ENCODE data around the gene TRMT6. TPM values are rescaled to one million over a fixed set of nuclear protein-coding genes. Genes with fewer than 3 reads are reported as not detected.
A peak's percentile ranks its signal among the peaks of the same experiment; 100 is the strongest.

The TRMT6 gene
- total RNA-seq, 1 experiment from 2014 or later = 13.2 TPM

DNA sequence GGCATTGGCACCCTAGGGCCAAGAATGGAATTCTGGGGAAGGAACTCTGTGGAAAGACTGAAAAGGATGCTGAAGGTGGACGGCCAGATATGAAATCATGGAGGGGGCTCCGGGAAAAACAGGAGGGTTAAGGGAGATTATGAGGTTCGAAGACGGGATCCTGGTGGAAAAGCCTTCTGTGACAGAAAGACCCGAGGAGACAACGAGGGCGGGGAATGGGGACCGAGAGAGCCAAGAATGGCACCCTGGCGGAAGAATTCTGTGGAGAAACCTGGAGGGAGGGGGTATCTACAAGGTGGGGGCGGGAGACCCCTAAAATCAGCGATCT lies 426 bp downstream of the TRMT6 start:
- ChIA-PET RAD21 (ENCODE audit: low non-redundant PET in 1 of 2, low total read pairs in 2 of 2, uncharacterized antibody in 2 of 2, unreplicated experiment in 2 of 2) (no interaction called here), CTCF (no interaction called here), POLR2A (no interaction called here)
- Histone ChIP-seq H3K4me1 (ENCODE audit: control insufficient read depth in 1 of 2, insufficient read depth in 2 of 2, low read length in 2 of 2) (peaks cover 5 to 23% of the 10 kb centered on the region in 2 experiments), H3K27ac (ENCODE audit: low read depth, low read length) (peak overlapping the region; percentile 67), H3K9me2 (ENCODE audit: insufficient read depth) (no peaks in the 10 kb centered on the region), H3K36me3 (ENCODE audit: control insufficient read depth in 1 of 2, insufficient read depth in 2 of 2, low read length in 2 of 2) (peaks cover 37 to 52% of the 10 kb centered on the region in 2 experiments), H3K4me3 (replicated peaks in 1 of 2; ENCODE audit: low read depth in 1 of 2, low read length in 2 of 2) (peak overlapping the region; percentile 85 to 86), H3K27me3 (ENCODE audit: insufficient read depth, low read length) (no peaks in the 10 kb centered on the region), H4K20me1 (ENCODE audit: insufficient read depth) (no peaks in the 10 kb centered on the region), H2AFZ (ENCODE audit: low read depth, low read length, poor library complexity, severe bottlenecking) (no peak overlapping the region), H3K4me2 (ENCODE audit: low read length) (peak overlapping the region; percentile 90), H3K9ac (ENCODE audit: low read length) (peak overlapping the region; percentile 87), H3K9me3 (ENCODE audit: control insufficient read depth in 1 of 2, insufficient read depth in 1 of 2, low read depth in 1 of 2, low read length in 2 of 2) (no peaks in the 10 kb centered on the region), H3K79me2 (ENCODE audit: insufficient read depth, low read length) (peaks cover 68% of the 10 kb centered on the region)
- no peak for DNase-seq (ENCODE audit: low read depth, low spot score)
- ATAC-seq = peak; percentile 36
- intact Hi-C loops (cut with micrococcal nuclease) = no loop called here
- TSS peak; percentile 61 for BruUV-seq (replicated peaks)
- TF ChIP-seq RAD21 (IDR thresholded peaks at IDR 0.05; ENCODE audit: low read depth) (no peak), ZFX (IDR thresholded peaks at IDR 0.05) (no peak), SRF (IDR thresholded peaks at IDR 0.05; ENCODE audit: low read depth) (no peak), ZNF274 (IDR thresholded peaks at IDR 0.05; ENCODE audit: low read depth, low read length) (no peak), EZH2phosphoT487 (IDR thresholded peaks at IDR 0.05; ENCODE audit: borderline replicate concordance) (no peak), POLR2AphosphoS5 (IDR thresholded peaks at IDR 0.05; ENCODE audit: low read depth, low read length) (no peak), CBX3 (IDR thresholded peaks at IDR 0.05; ENCODE audit: low read depth) (no peak), YY1 (IDR thresholded peaks at IDR 0.05; ENCODE audit: extremely low read depth, insufficient replicate concordance, low read depth, low read length) (no peak), CEBPB (IDR thresholded peaks at IDR 0.05; ENCODE audit: low read depth) (no peak), FOSL1 (IDR thresholded peaks at IDR 0.05; ENCODE audit: low read depth) (no peak), SIN3A (IDR thresholded peaks at IDR 0.05; ENCODE audit: low read depth) (no peak), SP1 (IDR thresholded peaks at IDR 0.05; ENCODE audit: low read depth) (no peak), ELF1 (IDR thresholded peaks at IDR 0.05; ENCODE audit: borderline replicate concordance, low read depth) (no peak), EZH2 (IDR thresholded peaks at IDR 0.05) (no peak), JUND (IDR thresholded peaks at IDR 0.05) (no peak), POLR2A (IDR thresholded peaks at IDR 0.05; ENCODE audit: borderline replicate concordance, extremely low read depth, insufficient read depth, insufficient read length) (no peak), EGR1 (IDR thresholded peaks at IDR 0.05; ENCODE audit: low read depth) (no peak)
- TF ChIP-seq, protein P1, sequence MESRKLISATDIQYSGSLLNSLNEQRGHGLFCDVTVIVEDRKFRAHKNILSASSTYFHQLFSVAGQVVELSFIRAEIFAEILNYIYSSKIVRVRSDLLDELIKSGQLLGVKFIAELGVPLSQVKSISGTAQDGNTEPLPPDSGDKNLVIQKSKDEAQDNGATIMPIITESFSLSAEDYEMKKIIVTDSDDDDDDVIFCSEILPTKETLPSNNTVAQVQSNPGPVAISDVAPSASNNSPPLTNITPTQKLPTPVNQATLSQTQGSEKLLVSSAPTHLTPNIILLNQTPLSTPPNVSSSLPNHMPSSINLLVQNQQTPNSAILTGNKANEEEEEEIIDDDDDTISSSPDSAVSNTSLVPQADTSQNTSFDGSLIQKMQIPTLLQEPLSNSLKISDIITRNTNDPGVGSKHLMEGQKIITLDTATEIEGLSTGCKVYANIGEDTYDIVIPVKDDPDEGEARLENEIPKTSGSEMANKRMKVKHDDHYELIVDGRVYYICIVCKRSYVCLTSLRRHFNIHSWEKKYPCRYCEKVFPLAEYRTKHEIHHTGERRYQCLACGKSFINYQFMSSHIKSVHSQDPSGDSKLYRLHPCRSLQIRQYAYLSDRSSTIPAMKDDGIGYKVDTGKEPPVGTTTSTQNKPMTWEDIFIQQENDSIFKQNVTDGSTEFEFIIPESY (IDR thresholded peaks at IDR 0.05; ENCODE audit: extremely low read depth, insufficient replicate concordance, low read length) = no peak
- TF ChIP-seq, protein P2, sequence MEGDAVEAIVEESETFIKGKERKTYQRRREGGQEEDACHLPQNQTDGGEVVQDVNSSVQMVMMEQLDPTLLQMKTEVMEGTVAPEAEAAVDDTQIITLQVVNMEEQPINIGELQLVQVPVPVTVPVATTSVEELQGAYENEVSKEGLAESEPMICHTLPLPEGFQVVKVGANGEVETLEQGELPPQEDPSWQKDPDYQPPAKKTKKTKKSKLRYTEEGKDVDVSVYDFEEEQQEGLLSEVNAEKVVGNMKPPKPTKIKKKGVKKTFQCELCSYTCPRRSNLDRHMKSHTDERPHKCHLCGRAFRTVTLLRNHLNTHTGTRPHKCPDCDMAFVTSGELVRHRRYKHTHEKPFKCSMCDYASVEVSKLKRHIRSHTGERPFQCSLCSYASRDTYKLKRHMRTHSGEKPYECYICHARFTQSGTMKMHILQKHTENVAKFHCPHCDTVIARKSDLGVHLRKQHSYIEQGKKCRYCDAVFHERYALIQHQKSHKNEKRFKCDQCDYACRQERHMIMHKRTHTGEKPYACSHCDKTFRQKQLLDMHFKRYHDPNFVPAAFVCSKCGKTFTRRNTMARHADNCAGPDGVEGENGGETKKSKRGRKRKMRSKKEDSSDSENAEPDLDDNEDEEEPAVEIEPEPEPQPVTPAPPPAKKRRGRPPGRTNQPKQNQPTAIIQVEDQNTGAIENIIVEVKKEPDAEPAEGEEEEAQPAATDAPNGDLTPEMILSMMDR (IDR thresholded peaks at IDR 0.05 in 2 of 3, conservative IDR thresholded peaks at IDR 0.05 in 1 of 3; ENCODE audit: borderline replicate concordance in 1 of 3, insufficient read depth in 1 of 3, low read depth in 2 of 3, low read length in 2 of 3) = no peak
- TF ChIP-seq, protein P3, sequence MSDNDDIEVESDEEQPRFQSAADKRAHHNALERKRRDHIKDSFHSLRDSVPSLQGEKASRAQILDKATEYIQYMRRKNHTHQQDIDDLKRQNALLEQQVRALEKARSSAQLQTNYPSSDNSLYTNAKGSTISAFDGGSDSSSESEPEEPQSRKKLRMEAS (IDR thresholded peaks at IDR 0.05) = no peak

Data from HCT116 (cell line).